ENCODE data around the gene CBFA2T3.

GRCh38 chr16:88957887-88958577 is 19.0 kb downstream of the CBFA2T3 start:
- TF ChIP-seq CTCF (tag by site-specific recombination; IDR thresholded peaks at IDR 0.05) (no peak), REST (tag by site-specific recombination; IDR thresholded peaks at IDR 0.05) (no peak), KLF1 (tag by site-specific recombination; IDR thresholded peaks at IDR 0.05) (no peak), ZFP3 (tag by site-specific recombination; IDR thresholded peaks at IDR 0.05; ENCODE audit: low read depth) (no peak), ZBTB7A (tag by site-specific recombination; IDR thresholded peaks at IDR 0.05; ENCODE audit: low read depth) (no peak), ZNF610 (tag by site-specific recombination; IDR thresholded peaks at IDR 0.05; ENCODE audit: borderline replicate concordance) (no peak), ZEB2 (tag by site-specific recombination; IDR thresholded peaks at IDR 0.05) (no peak), ZNF239 (tag by site-specific recombination; IDR thresholded peaks at IDR 0.05) (no peak), ZNF548 (tag by site-specific recombination; IDR thresholded peaks at IDR 0.05) (no peak), SALL2 (tag by site-specific recombination; IDR thresholded peaks at IDR 0.05; ENCODE audit: borderline replicate concordance) (no peak), HOXC10 (CRISPR knock-in tag; IDR thresholded peaks at IDR 0.05) (no peak), ZNF292 (tag by site-specific recombination; IDR thresholded peaks at IDR 0.05; ENCODE audit: borderline replicate concordance, low read depth) (no peak)

Data from HEK293 (cell line).